GM19395 (cell line): ENCODE data around the gene SETD7.
A peak's percentile ranks its signal among the peaks of the same experiment; 100 is the strongest.

Experiments
- ATAC-seq: cut with Tn5 transposase; IDR thresholded peaks from one replicate; pipeline ENCODE4 v1.9.1; 2021; ENCODE audit warnings: mild to moderate bottlenecking, moderate library complexity; ENCODE audit not compliant: unreplicated experiment

The SETD7 gene

DNA sequence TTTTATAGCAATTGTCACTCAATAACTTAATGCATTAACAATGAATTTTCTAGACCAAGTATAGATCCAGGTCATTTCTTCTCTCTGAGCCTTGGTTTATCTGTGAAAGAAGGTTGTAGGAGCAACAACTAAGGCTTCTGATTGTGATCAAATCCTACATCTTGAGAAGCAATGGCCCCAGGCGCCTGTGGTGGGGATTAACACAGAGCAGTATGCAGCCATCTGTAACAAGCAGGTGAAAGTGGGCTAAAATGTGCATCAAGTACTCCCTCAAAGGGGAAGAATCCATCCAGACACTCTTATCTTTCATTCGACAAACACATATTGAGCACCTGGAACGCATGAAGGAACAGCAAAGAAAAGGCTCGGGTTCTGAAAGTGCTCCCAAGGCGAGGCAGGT, 19.1 kb upstream of the SETD7 start:
- ATAC-seq = no peak

- no peak for ATAC-seq
These were observed 18.6 kb upstream of the SETD7 start for GRCh38 chr4:139574641-139575040.

- ATAC-seq = no peak
These were observed 12.4 kb upstream of the SETD7 start for GRCh38 chr4:139568206-139568955.

- ATAC-seq = no peak
These were observed 11.3 kb upstream of the SETD7 start for GRCh38 chr4:139567159-139567870.

GRCh38 chr4:139564502-139564901, 8.5 kb upstream of the SETD7 start:
- ATAC-seq = no peak

DNA sequence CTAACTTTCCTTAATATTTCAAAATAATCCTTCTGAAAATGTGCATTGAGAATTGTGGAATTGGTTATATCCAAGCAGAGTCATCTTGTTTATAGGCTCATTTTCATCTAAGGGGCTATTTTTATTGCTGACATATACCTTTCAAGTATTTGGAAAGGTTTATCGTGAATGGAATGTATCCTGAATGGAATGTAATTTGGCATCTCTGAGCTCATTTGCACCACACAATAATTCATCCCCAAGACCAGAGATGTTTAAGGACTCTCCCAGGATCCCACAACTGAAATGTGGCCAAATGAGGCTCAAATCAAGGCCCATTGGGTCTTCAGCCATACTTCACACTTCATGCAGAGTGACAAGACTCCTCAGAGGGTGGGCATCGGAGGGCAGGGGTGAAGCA, 7.5 kb upstream of the SETD7 start:
- ATAC-seq = no peak

DNA sequence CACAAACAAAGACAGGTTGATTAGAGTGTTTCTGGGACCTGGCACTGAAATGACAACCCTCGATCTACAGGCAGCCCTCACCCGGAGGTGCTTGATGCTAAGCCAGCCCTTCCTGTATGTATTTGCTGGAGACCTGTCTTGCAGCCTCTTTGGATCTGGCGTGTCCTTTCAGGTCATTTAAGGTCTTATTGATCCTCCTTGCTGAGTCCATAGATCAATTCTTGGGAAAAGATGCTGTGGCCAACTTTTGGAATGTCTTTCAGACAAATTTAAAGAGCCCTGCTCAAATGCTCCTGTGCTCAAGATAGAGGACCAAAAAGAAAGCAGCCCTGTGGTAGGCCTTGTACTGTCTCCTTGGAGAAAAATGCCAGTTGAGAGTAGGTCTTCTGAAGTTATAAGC, 6.8 kb upstream of the SETD7 start:
- no peak for ATAC-seq

- ATAC-seq = no peak
These were observed 6.2 kb upstream of the SETD7 start for GRCh38 chr4:139562067-139562684.

- ATAC-seq = no peak
These were observed 4.5 kb upstream of the SETD7 start for GRCh38 chr4:139560406-139561104.

DNA sequence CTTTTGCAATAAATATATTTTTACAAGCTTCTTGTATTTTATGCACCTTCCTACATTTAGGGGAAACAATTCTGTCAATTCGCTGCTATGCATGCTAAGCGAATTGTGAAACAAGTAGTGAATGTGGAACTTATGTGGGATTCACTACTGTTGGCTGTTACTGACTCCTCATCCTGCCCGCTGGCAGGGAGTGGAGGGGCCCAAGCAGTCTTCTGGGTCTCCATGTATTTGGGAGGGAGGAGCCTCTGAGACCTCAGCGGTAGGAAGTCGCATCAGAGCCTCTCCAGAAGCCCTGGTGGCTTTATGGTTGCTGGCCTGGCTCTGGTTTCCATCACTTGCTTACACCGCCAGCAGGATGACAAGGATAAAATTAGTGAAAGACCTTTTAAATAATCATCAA, 3.7 kb upstream of the SETD7 start:
- ATAC-seq = no peak

- no peak for ATAC-seq
These were observed 3.1 kb upstream of the SETD7 start for GRCh38 chr4:139559089-139559479.

- no peak for ATAC-seq
These were observed 2.4 kb upstream of the SETD7 start for GRCh38 chr4:139558235-139559088.

GRCh38 chr4:139557556-139558110, 1.6 kb upstream of the SETD7 start:
- ATAC-seq = no peak

GRCh38 chr4:139556724-139557555, 921 bp upstream of the SETD7 start:
- peak; percentile 40 for ATAC-seq

- ATAC-seq = peak; percentile 26
These were observed 331 bp downstream of the SETD7 start for GRCh38 chr4:139555705-139556070.

- peak; percentile 44 for ATAC-seq
These were observed 920 bp downstream of the SETD7 start for GRCh38 chr4:139554893-139555704.

DNA sequence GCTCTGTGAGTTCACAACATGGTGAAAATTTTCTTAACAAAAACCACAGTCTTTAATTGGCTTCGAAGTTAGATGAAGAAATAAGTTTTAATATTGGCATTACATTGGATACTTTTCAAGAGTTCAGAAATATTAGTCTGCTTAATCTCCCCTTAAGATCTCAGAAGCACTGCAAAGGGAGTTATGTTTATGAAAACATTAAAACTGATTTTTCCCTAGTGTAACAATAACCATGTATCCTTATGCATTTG, 1.5 kb downstream of the SETD7 start:
- ATAC-seq = no peak

- ATAC-seq = no peak
These were observed 2.0 kb downstream of the SETD7 start for GRCh38 chr4:139553751-139554641.
